GM23248 (cell line): Measurements from ENCODE around the gene CAPN2. TPM values are rescaled to one million over a fixed set of nuclear protein-coding genes. Genes with fewer than 3 reads are reported as not detected.
A peak's percentile ranks its signal among the peaks of the same experiment; 100 is the strongest.

Experiments used
- DNase-seq: peaks from one replicate; pipeline ENCODE4 v3.0.0-alpha.2; 2015
- H2AFZ ChIP-seq: fragments of 200-600 bp; sonication (generic); 2 replicates; pipeline ENCODE4 v1.6.1; 2016; ENCODE audit warnings: antibody characterized with exemption
- H3F3A ChIP-seq: fragments of 200-600 bp; sonication (generic); 2 replicates; pipeline ENCODE4 v1.6.1; 2016; ENCODE audit warnings: mild to moderate bottlenecking, antibody characterized with exemption, mixed run types; ENCODE audit not compliant: insufficient read depth
- H3K27ac ChIP-seq: fragments of 200-600 bp; sonication (generic); 2 replicates; pipeline ENCODE4 v1.5.1; 2016; ENCODE audit warnings: mild to moderate bottlenecking
- H3K27me3 ChIP-seq: fragments of 200-600 bp; sonication (generic); replicated peaks from 2 replicates; pipeline ENCODE4 v1.6.1; 2016; ENCODE audit warnings: mild to moderate bottlenecking; ENCODE audit not compliant: insufficient read depth
- H3K36me3 ChIP-seq: fragments of 200-600 bp; sonication (generic); 2 replicates; pipeline ENCODE4 v1.6.1; 2016; ENCODE audit warnings: low read depth, mild to moderate bottlenecking
- H3K4me1 ChIP-seq: fragments of 200-600 bp; sonication (generic); 2 replicates; pipeline ENCODE4 v1.6.1; 2016; ENCODE audit warnings: mild to moderate bottlenecking; ENCODE audit not compliant: insufficient read depth
- H3K4me2 ChIP-seq: fragments of 200-600 bp; sonication (generic); one replicate; pipeline ENCODE4 v1.6.1; 2016; ENCODE audit warnings: mild to moderate bottlenecking; ENCODE audit not compliant: unreplicated experiment
- H3K4me3 ChIP-seq: fragments of 200-600 bp; sonication (generic); 2 replicates; pipeline ENCODE4 v1.5.1; 2016; ENCODE audit warnings: mild to moderate bottlenecking
- H3K79me2 ChIP-seq: fragments of 200-600 bp; sonication (generic); 2 replicates; pipeline ENCODE4 v1.6.1; 2016; ENCODE audit warnings: mild to moderate bottlenecking; ENCODE audit not compliant: insufficient read depth
- H3K9ac ChIP-seq: fragments of 200-600 bp; sonication (generic); 2 replicates; pipeline ENCODE4 v1.6.1; 2016; ENCODE audit warnings: mild to moderate bottlenecking
- H3K9me2 ChIP-seq: fragments of 200-600 bp; sonication (generic); 2 replicates; pipeline ENCODE4 v1.6.1; 2016; ENCODE audit warnings: mixed run types, mild to moderate bottlenecking, moderate library complexity; ENCODE audit not compliant: insufficient read depth
- H3K9me3 ChIP-seq: fragments of 200-600 bp; sonication (generic); one replicate; pipeline ENCODE4 v1.6.1; 2017; ENCODE audit warnings: low read depth
- H4K20me1 ChIP-seq: fragments of 200-600 bp; sonication (generic); 2 replicates; pipeline ENCODE4 v1.6.0; 2016; ENCODE audit not compliant: insufficient read depth
- EZH2 ChIP-seq: fragments of 200-600 bp; sonication (generic); IDR thresholded peaks from 2 replicates; pipeline ENCODE4 v1.6.1; 2018; ENCODE audit warnings: antibody characterized with exemption, mild to moderate bottlenecking; ENCODE audit not compliant: insufficient read depth, poor library complexity, severe bottlenecking
- EZH2phosphoT487 ChIP-seq: fragments of 200-600 bp; sonication (generic); IDR thresholded peaks from 2 replicates; pipeline ENCODE4 v1.6.1; 2018; ENCODE audit warnings: antibody characterized with exemption, moderate library complexity, mild to moderate bottlenecking, low read depth; ENCODE audit not compliant: insufficient read depth
- WGBS, 2 experiments: methylation state at CpG; one replicate each; pipeline ENCODE4 v1.1.6; 2015 to 2017; ENCODE audit warnings: low lambda C conversion rate in 2 of 2, low coverage in 1 of 2; ENCODE audit errors: missing lambda C conversion rate in 2 of 2; 5-methylcytosine and 5-hydroxymethylcytosine counted together
- in situ Hi-C: fragments of 300-500 bp; cut with MboI; formaldehyde crosslinking; loops from 2 replicates; pipeline ENCODE4 v1.15.0; 2020
- polyA plus RNA-seq: library from polyadenylated mRNA; unstranded; fragments of >200 nt; fragmentation: Nextera tagmentation; extraction: Ambion mirVana; gene quantifications from 2 replicates; pipeline ENCODE4 v1.2.1, GENCODE V29; 2016
- total RNA-seq: library from RNA; depleted of rRNA; stranded (reverse); fragments of >200 nt; shearing (Covaris generic); gene quantifications from 2 replicates; pipeline ENCODE4 v1.2.3, GENCODE V29; 2014

The CAPN2 gene
- total and polyA plus RNA-seq, 2 experiments from 2014 or later = 214 to 261 TPM

GRCh38 chr1:223684488-223684792 is 27.9 kb upstream of the CAPN2 start:
- no peaks in the 10 kb centered on the region for H3K9me3 ChIP-seq
- H3K9ac ChIP-seq = no peak overlapping the region
- 0 out of 2 replicates have a peak, but pooled peaks cover 3% of the 10 kb centered on the region for H3K4me1 ChIP-seq
- no peaks in the 10 kb centered on the region for H4K20me1 ChIP-seq
- no peaks in the 10 kb centered on the region for H3K79me2 ChIP-seq
- H3K4me3 ChIP-seq = no peak overlapping the region
- no peak overlapping the region for H3K4me2 ChIP-seq
- 0 out of 2 replicates have a peak, but pooled peaks cover 4% of the 10 kb centered on the region for H3K27me3 ChIP-seq
- H3K9me2 ChIP-seq = no peaks in the 10 kb centered on the region
- H3K36me3 ChIP-seq = no peaks in the 10 kb centered on the region
- TF ChIP-seq EZH2phosphoT487 (no peak), EZH2 (no peak)
- H3F3A ChIP-seq = no peaks in the 10 kb centered on the region
- WGBS, 2 experiments = 76 to 82% methylated on average over 3 of the region's 3 CpGs
- DNase-seq = no peak
- in situ Hi-C loops = no loop called here
- no peak overlapping the region for H3K27ac ChIP-seq
- no peak overlapping the region for H2AFZ ChIP-seq

GRCh38 chr1:223691121-223691520 is 21.2 kb upstream of the CAPN2 start:
- no peak for DNase-seq
- Histone ChIP-seq H4K20me1 (no peaks in the 10 kb centered on the region), H3F3A (no peaks in the 10 kb centered on the region), H3K27ac (no peak overlapping the region), H3K9me2 (no peaks in the 10 kb centered on the region), H2AFZ (no peak overlapping the region), H3K4me2 (no peak overlapping the region), H3K79me2 (no peaks in the 10 kb centered on the region), H3K4me1 (no peaks in the 10 kb centered on the region), H3K4me3 (no peak overlapping the region), H3K9ac (no peak overlapping the region), H3K9me3 (no peaks in the 10 kb centered on the region), H3K36me3 (no peaks in the 10 kb centered on the region), H3K27me3 (no peaks in the 10 kb centered on the region)
- in situ Hi-C loops = no loop called here
- TF ChIP-seq EZH2 (no peak), EZH2phosphoT487 (no peak)
- 72 to 77% methylated on average over 4 of the region's 4 CpGs for WGBS, 2 experiments

GRCh38 chr1:223695014-223695548 is 17.3 kb upstream of the CAPN2 start:
- Histone ChIP-seq H3K4me1 (peaks cover 10% of the 10 kb centered on the region), H3F3A (peaks cover 9% of the 10 kb centered on the region), H3K27ac (no peak overlapping the region), H3K9me2 (no peaks in the 10 kb centered on the region), H3K4me2 (no peak overlapping the region), H4K20me1 (no peaks in the 10 kb centered on the region), H3K36me3 (no peaks in the 10 kb centered on the region), H3K9ac (no peak overlapping the region), H3K79me2 (no peaks in the 10 kb centered on the region), H3K27me3 (no peaks in the 10 kb centered on the region), H2AFZ (no peak overlapping the region), H3K9me3 (no peaks in the 10 kb centered on the region), H3K4me3 (no peak overlapping the region)
- no peak for TF ChIP-seq EZH2
- TF ChIP-seq EZH2phosphoT487 = no peak
- DNase-seq = no peak
- in situ Hi-C loops = no loop called here
- WGBS, 2 experiments = 61 to 63% methylated on average over 8 of the region's 8 CpGs

GRCh38 chr1:223695941-223696340 is 16.4 kb upstream of the CAPN2 start:
- Histone ChIP-seq H3K4me1 (peaks cover 18% of the 10 kb centered on the region), H3K79me2 (no peaks in the 10 kb centered on the region), H4K20me1 (no peaks in the 10 kb centered on the region), H3K27me3 (no peaks in the 10 kb centered on the region), H3K9me2 (no peaks in the 10 kb centered on the region), H3K9me3 (no peaks in the 10 kb centered on the region), H3K27ac (no peak overlapping the region), H2AFZ (peak overlapping the region; percentile 19; the same call in 1 of the 2 replicates), H3K9ac (no peak overlapping the region), H3K36me3 (no peaks in the 10 kb centered on the region), H3K4me3 (no peak overlapping the region), H3F3A (peaks cover 18% of the 10 kb centered on the region), H3K4me2 (no peak overlapping the region)
- WGBS, 2 experiments = 44 to 50% methylated on average over 5 of the region's 5 CpGs
- DNase-seq = no peak
- in situ Hi-C loops = no loop called here
- TF ChIP-seq EZH2 (no peak), EZH2phosphoT487 (no peak)
